Measurements from ENCODE around the gene METTL26.

The METTL26 gene

DNA sequence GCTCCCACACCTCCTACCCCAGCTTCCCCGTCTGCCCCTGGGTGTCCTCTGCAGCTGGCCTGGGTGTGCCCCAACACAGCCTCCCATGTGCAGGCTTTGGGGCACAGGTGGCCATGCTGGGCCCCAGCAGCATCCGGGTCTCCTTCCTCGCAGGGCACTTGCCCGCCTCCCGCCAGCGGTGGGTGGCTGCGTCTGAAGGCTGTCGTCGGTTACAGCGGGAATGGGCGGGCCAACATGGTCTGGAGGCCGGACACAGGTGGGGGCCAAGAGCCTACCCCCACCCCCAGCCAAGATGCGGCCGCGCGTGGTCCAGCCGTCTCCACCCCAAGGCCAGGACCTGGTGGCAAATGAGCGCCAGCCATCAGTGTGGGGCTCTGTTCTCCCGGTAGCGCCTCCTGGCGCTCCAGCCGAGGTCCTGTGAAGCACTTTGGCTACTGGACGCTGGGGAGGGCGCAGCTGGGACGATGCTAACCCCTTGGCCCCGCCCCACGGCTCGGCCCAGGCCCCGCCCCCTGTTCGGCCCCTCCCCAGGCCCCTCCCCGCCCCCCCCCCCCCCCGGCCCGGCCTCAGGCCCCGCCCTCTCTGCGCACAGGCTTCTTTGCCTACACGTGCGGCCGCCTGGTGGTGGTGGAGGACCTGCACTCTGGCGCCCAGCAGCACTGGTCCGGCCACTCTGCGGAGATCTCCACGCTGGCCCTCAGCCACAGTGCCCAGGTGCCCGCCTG lies 24.5 kb upstream of the METTL26 start:
- no peak overlapping the region for H3K4me3 ChIP-seq (ENCODE audit: low read depth, low read length)

DNA sequence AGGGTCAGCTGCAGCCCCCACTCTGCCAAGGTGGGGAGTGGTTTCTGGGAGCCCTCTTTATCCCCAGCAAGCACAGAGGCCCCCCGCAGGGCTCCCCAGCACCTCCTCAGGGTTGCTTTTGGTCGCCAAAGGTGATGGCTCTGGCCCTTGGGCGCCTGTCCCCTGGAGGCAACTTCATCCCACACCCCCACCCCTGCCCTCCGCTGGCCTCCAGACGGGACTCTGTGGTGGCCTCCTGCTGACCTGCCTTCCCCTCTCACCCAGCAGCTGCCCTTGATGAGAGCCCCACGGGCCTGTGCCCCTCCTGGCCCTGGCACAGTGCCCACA lies 24.0 kb upstream of the METTL26 start:
- no peak overlapping the region for H3K4me3 ChIP-seq (ENCODE audit: low read depth, low read length)

DNA sequence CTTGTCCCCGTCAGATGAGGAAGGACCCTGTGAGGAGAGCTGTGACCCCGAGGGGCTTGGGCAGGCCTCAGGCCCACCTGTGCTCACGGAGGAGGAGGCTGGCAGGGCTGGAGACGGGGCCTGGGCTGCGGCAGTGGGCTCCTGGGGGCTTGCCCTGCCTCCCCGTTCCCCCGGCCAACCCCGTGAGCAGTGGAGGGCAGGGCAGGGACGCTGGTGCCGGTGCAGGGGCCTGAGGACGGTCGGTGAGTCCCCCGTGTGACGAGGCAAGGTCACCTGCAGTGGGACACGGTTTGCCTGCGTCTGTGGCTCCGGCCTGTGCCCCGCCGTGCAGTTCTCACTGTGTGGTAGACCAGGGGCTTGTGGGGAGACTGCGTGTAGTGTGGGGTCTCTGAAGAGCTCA lies 23.5 kb upstream of the METTL26 start:
- no peak overlapping the region for H3K4me3 ChIP-seq (ENCODE audit: low read depth, low read length)

DNA sequence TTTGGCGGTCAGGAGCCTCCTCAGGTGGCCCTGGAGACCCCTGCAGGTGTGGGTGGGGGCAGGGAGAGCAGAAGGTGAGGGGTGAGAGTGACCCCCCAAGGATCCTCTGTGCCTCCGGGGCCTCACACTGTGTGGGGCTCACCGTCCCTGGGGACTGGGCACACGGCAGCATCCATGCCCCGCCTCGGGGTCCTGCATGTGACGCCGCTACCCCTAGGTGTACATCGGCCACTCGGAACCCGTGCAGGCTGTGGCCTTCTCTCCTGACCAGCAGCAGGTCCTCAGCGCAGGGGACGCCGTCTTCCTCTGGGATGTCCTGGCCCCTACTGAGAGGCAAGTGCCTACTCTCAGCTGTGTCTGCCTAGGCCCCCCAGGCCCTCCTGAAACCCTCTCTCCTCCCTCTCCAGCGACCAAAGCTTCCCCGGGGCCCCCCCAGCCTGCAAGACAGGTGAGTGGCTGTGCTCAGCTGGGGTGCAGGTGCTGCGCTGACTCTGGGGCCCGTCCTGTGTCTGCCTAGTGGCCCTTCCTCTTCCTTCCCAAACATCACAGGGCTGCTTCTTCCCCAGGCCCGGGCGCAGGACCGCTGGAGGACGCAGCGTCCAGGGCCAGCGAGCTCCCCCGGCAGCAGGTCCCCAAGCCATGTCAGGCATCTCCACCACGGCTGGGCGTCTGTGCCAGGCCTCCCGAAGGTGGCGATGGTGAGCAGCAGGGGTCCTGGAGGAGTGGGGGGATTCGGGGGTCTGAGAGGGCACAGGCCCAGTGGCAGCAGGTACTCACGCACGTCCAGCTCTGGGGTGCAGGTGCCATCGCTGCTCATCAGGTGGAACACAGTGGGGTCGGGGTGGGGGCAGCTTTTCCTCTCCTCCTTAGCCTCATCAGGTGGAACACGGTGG lies 22.8 kb upstream of the METTL26 start:
- no peak overlapping the region for H3K4me3 ChIP-seq (ENCODE audit: low read depth, low read length)

DNA sequence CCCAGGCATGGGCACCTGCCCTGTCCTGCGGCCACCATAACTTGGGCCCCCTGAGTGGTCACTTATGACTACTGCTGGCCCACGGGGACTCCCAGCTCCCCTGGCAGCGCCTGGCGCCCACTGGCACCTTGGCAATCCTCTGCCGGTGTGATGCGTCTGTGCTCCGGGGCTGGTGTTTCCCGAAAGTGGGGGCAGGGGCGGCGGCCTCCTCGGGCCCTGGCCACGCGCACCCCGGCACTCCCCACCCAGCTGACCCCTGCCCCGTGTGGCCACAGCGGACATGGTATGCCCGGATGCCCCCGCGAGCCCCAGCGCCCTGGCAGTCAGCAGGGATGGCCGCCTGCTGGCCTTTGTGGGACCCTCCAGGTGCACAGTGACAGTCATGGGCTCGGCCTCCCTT lies 21.4 kb upstream of the METTL26 start:
- no peak overlapping the region for H3K4me3 ChIP-seq (ENCODE audit: low read depth, low read length)

DNA sequence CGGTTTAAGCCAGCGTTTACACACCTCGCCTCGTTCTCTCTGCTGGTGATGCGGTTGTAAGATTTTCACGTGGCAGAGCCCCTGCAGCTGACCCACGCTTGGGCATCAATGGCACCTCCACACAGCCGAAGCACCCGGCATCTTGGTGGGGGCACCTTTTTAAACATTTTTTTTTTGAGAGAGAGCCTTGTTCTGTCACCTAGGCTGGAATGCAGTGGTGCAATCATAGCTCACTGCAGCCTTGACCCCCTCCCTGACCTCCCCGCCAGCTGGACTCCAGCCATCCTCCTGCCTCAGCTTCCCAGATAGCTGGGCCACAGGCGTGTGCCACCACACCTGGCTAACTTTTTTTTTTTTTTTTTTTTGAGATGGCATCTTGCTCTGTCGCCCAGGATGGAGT lies 17.9 kb upstream of the METTL26 start:
- no peak overlapping the region for H3K4me3 ChIP-seq (ENCODE audit: low read depth, low read length)

DNA sequence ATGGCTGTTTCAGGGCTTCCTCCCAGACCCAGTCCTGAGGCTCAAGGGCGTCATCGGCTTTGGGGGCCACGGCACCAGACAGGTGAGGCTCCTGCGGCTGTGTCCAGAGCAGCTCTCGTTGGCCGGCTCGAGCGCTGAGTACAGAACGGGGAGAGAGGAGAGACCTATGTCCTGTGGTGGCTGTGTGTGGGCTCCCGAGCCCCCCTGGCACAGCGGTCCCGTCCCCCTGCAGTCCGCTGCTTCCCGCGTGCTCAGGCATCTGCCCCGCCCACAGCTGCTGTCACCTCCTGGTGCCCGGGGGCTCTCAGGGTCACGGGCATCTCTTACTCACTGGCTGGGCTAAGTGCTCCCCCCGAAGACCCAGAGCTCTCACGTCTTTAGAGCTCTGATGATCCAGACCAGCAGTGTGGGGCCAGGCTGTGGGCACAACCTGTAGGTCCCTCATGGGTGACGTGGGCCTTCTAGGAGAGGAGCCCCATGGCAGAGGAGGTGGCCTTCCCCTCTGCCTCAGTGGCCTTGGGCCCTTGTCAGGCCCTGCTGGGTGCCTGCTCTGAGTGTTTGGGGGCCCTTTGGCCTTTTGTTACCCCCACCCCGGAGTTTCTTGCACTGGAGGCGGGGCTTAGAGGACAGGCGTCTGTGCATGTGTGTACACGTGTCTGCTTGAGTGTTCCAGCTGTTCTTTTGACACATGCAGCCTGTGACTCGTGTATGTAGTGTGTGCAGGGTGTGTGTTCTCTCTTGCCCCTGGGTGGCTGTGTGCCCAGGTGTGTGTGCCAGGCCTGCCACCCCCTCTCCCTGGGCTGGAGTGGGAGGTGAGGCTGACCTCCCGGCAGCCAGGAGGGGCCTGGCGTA lies 16.6 kb upstream of the METTL26 start:
- no peak overlapping the region for H3K4me3 ChIP-seq (ENCODE audit: low read depth, low read length)

DNA sequence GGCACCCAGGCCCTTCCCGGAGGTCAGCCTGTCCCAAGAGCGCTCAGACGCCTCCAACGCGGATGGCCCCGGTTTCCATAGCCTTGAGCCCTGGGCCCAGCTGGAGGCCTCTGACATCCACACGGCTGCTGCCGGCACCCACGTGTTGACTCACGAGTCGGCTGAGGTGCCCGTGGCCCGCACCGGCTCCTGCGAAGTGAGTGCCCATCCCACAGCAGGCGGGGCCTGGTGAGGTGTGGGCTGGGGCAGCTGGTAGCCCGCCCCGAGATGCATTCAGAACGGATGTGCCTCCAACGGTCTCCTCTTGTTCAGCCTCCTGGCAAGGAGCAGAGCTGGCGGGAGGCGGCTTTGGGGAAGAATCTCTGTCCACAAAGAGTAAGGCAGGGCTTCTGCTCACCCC lies 15.7 kb upstream of the METTL26 start:
- no peak overlapping the region for H3K4me3 ChIP-seq (ENCODE audit: low read depth, low read length)

DNA sequence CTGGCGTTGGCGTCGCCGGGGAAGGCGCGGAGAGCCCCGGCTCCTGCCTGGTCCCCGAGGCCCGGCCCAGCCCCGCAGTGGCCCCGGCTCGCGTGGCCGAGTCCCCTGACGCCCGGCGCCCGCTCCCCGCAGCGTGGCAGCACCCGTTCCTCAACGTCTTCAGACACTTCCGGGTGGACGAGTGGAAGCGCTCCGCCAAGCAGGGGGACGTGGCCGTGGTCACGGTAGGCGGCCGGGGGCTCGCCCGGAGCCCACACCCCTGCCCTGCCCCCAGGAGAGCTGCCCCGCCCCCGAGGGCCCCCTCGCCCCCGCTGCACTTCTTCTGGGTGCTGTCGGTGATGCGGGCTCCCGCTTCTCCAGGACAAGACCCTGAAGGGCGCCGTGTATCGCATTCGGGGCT lies 13.5 kb upstream of the METTL26 start:
- H3K4me3 ChIP-seq (ENCODE audit: low read depth, low read length), result peak overlapping the region; percentile 50

DNA sequence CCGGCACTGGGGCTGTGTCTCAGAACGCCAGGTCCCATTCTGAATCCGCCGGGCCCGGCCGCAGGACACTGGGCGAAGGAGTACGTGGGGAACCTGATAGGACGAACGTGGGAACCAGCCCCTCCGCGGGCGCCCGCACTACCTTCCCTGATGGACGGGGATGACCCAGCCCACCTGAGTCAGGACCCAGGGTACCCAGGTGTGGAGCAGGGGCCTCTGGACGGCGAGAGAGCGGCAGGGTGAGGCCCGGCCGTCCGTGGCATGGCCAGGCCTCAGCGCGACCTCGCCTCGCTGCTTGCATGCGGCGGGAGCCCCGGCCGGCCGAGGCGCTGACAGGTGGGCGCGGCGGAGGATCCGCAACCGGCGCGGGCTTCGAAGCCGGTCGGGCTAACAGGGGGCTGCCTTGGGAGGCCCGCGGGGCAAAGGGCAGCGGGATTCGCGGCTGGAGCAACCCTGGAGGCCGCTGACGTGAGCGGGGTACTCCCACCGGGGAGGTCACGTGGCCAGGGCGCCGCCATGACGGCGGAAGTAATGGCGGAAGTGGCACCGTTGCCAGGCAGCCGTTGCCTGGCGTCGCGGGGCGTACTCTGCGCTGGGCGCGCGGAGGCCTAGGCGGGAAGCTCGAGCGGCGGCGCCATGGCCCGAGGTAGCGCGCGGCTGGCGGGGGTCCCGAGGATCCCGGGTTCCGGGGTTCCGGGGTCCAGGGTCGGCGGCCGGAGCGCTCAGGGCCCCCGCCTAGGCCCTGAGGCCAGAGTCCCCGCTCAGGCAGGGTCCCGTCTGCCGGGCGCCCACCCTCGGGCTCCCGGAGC lies 12.9 kb upstream of the METTL26 start, which contains the start of gene WDR90:
WDR90 (plus strand) TSS at position 585 of the 809 bp plus-strand sequence; CDS start at position 637, 52 bp downstream.
- H3K4me3 ChIP-seq (ENCODE audit: low read depth, low read length), result peak within 1 kb of the TSS; percentile 50

DNA sequence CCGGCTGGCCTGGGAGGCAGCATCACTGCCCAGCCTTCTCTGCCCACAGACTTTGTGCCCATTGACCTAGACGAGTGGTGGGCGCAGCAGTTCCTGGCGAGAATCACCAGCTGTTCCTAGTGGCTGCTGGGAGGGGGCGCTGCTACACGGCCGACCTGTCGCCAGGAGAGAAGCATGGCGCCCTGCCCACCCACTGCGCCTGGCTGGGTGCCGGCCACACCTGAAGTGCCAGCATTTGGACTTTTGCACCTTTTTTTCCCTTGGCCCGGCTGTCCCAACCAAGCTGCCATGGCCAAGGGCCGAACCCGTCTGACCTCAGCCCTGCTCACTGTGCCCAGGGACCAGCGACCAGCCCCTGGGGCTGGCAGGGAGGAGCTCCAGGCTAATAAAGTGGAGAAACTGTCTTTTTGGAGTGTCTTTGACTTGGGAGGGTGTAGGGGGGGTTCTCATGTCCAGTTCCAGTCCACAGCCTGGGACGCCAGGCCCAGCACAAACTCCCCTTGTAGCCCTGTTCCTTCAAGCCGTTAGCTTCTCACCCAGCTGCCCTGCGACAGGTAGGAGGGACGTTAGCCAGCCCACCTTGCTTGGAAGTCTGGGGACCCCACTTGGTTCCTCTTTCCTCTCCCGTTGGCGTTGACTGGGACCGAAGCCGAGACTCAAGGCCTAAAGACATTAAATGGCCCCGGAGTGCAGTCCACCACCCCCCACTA lies 12.1 kb upstream of the METTL26 start:
- H3K4me3 ChIP-seq (ENCODE audit: low read depth, low read length), result peak overlapping the region; percentile 50

DNA sequence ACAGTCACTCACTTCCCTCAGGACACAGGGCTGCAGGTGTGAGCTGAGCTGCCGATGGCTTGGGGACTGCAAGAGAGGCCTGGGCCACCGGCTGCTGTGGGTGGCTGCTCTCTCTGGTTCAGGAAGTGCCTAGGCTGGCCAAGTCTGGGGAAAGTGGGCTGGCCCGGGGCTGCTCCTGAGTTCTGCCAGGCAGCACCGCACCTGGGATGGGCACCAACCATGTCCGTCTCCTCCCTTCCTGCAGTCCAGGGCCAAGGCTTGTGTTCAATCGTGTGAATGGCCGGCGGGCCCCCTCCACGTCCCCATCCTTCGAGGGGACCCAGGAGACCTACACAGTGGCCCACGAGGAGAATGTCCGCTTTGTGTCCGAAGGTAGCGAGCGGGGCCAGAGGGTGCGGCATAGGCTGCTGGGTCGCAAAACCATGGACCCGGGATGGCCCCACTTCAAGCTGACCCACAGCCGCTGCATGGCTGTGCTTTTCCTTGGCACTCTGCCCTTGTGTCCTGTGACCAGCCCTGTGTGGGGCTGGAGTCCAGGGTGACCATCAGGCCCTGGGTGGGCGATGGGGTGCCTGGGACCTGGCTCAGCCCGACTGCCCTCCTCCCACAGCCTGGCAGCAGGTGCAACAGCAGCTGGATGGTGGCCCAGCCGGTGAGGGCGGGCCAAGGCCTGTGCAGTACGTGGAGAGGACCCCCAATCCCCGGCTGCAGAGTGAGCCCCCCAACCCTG lies 11.2 kb upstream of the METTL26 start:
- H3K4me3 ChIP-seq (ENCODE audit: low read depth, low read length), result no peak overlapping the region

DNA sequence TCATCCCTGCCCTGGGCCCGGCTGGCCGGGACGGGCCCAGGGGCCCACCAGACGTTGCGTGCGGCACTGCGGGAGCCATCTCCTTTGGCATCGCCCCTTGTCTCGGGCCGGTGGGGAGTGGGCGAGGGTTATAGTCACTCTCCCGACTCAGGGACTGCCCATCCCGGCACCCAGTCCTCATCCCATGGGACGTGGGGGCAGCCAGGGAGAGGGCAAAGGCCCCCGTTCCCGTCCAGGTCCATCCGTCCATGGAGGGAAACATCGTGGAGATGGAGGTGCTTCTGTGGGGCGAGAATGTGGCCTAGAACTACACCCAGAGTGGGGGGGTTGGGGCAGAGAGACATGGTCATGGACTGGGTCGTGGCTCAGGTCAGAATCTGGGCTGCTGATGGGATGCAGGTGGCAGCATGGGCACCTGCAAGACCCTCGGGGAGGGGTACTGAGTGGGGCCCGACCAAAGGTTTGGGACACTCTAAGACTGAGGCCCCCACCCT lies 10.6 kb upstream of the METTL26 start:
- H3K4me3 ChIP-seq (ENCODE audit: low read depth, low read length), result no peak overlapping the region

DNA sequence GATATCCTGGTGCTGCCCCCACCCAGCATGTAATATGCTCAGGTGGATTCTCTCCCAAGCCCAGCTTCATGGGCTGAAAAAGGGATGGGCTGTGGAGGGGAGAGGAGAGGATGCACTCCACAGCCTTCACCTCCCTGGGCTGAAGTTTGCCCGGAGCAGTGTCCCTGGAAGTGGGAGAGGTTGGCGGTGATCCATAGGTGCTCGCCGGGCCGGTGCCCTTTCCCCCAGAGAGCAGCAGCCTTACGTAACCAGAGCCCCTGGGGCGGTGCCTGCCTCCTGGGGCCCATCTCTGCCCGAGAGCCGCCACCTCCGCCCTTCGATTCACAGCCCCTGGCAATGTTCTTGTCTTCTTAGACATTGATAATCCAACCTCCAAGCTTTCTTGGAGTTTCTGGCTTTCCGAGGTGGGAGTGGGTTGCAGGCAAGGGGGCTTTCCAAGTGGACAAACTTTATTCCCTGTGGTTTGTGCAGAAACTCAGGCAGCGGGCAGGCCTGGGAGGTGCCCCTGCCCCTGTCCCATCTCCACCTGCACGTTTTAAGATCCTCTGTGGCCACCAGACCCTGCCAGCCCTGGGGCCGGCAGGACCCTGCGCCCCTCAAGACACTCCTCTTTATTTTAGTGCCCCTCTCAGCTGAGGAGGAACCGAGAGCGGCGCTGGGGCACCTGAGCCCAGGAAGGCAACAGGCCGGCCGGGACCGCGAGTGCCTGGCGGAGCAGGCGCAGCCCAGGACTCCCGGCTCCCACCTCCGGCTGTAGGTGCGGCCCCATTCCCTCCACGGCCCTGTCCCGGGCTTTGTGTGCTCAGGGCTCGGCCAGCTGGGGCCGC lies 10.0 kb upstream of the METTL26 start:
- no peak overlapping the region for H3K4me3 ChIP-seq (ENCODE audit: low read depth, low read length)

DNA sequence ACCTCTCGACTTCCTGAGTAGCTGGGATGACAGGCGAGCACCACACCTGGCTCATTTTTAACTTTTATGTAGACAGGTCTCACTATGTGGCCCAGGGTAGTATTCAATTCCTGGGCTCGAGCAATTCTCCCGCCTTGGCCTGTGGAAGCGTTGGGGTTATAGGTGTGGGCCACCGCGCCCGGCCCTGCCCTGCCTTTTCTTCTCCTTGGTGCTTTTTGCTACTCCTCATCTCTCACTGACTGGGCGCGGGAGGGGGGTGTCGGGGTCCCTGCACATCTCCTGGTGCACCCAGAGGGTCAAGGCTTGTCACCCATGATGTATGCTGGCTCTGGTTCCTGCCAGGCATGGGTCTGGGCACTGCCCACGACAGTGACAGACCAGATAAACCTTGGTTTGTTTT lies 8.5 kb upstream of the METTL26 start:
- H3K4me3 ChIP-seq (ENCODE audit: low read depth, low read length), result no peak overlapping the region

DNA sequence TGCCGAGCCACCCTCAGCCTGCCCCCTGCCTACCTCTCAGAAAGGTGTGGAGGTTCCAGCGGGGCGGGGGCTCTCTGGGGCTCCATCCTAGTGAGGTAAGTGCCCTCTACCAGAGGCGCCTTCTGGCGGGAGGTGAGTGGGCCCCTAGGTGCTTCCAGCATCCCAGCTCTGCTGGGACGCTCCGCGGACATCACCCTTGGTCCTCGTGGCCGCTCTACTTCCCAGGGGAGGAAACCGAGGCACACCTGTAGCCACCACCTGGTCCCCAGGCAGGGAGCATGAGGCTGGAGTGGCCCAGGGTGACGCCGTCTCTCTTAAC lies 6.9 kb upstream of the METTL26 start:
- no peak overlapping the region for H3K4me3 ChIP-seq (ENCODE audit: low read depth, low read length)

DNA sequence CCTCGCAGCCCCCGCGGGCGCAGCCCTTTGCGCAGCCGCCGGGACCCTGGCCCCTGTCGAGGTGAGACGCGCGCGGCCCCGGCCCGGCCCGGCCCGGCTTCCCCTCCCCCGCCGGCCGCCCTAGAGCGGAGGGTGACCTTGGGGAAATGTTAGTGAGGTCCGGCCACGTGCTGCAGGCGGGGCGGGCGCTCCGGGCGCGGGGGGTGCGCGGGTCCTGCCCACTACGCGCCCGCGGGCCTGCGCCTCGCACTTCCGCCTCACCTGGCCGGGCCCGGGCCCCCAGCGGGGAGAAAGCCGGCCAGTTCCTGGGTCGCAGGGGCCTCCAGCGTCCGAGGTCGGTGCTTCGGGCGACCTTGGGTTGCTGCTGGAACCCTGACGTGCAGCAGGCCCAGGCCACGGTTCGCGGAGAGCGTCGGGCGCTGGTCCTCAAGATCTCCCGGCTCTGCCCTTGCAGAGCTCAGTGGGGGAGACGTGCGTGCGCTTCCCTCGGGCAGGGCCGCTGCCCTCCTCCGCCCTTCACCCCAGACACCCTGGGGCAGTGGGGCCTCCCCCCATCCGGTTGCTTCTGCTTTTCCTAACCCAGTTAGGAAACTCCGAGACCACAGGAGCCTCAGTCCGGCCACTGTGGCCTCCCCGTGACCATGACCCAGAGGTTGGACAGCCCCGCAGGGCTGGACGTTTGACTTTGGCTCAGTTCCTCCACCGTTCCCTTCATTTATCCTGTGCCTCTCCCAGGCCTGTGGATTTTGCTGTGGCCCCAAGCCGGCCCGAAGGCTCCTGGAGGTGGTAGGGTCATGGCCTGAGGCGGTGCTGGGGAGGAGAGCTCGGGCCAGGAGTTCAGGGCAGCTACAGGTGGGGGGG lies 6.3 kb upstream of the METTL26 start:
- peak overlapping the region; percentile 52 for H3K4me3 ChIP-seq (ENCODE audit: low read depth, low read length)
